Natural killer cell (primary cell): ENCODE results near the gene DBNDD2. TPM values are rescaled to one million over a fixed set of nuclear protein-coding genes. Genes with fewer than 3 reads are reported as not detected.

Source experiments
- ATAC-seq, 3 donors: fragments of 150-1000 bp in 2 of 3; fragments of 200-7000 bp in 1 of 3; cut with Tn5 transposase; 1 replicate in 1 of 3; 2 replicates in 2 of 3; pipeline ENCODE4 v1.10.0; 2021; ENCODE audit warnings: mild to moderate bottlenecking in 2 of 3, moderate library complexity in 2 of 3
- DNase-seq, 2 donors: peaks; one replicate each; pipeline versions ENCODE4 v3.0.0 to v3.0.0-alpha.2; 2013 to 2021; ENCODE audit warnings: mixed read lengths in 1 of 2
- H3K27ac ChIP-seq: one replicate; pipeline ENCODE4 v1.5.1; 2013; ENCODE audit warnings: mild to moderate bottlenecking, low read length
- H3K27me3 ChIP-seq: one replicate; pipeline ENCODE4 v1.6.1; 2013; ENCODE audit warnings: low read length; ENCODE audit not compliant: control insufficient read depth, insufficient read depth
- H3K36me3 ChIP-seq: one replicate; pipeline ENCODE4 v1.6.1; 2013; ENCODE audit warnings: low read length; ENCODE audit not compliant: control insufficient read depth, insufficient read depth
- H3K4me1 ChIP-seq: one replicate; pipeline ENCODE4 v1.6.1; 2013; ENCODE audit warnings: low read length; ENCODE audit not compliant: control insufficient read depth, insufficient read depth
- H3K4me3 ChIP-seq: one replicate; pipeline ENCODE4 v1.5.1; 2013; ENCODE audit warnings: low read length
- H3K9me3 ChIP-seq: one replicate; pipeline ENCODE4 v1.6.1; 2013; ENCODE audit warnings: low read length; ENCODE audit not compliant: control insufficient read depth, insufficient read depth
- H3K27ac Mint-ChIP-seq, 2 donors: one replicate each; pipeline ENCODE4 v1.8.0; 2022; ENCODE audit warnings: mild to moderate bottlenecking in 2 of 2, mixed read lengths in 2 of 2, moderate library complexity in 1 of 2
- H3K27me3 Mint-ChIP-seq, 2 donors: one replicate each; pipeline ENCODE4 v1.8.0; 2022; ENCODE audit warnings: low read depth in 2 of 2, mixed read lengths in 2 of 2
- H3K36me3 Mint-ChIP-seq: one replicate; pipeline ENCODE4 v1.8.0; 2022; ENCODE audit warnings: mixed read lengths
- H3K4me1 Mint-ChIP-seq, 2 donors: one replicate each; pipeline ENCODE4 v1.8.0; 2022; ENCODE audit warnings: mixed read lengths in 2 of 2
- H3K4me3 Mint-ChIP-seq: one replicate; pipeline ENCODE4 v1.8.0; 2022; ENCODE audit warnings: mild to moderate bottlenecking, moderate library complexity, mixed read lengths
- H3K9me3 Mint-ChIP-seq, 2 donors: one replicate each; pipeline ENCODE4 v1.8.0; 2022; ENCODE audit warnings: mixed read lengths in 2 of 2
- WGBS: methylation state at CpG from one replicate; pipeline ENCODE4 v1.1.7; 2013; ENCODE audit warnings: missing lambda C conversion rate; ENCODE audit not compliant: insufficient coverage; 5-methylcytosine and 5-hydroxymethylcytosine counted together
- intact Hi-C: fragments of 100-400 bp; cut with micrococcal nuclease; formaldehyde crosslinking; loops from one replicate; pipeline ENCODE4 v1.14.2; 2022
- total RNA-seq, 4 donors: library from RNA; stranded (reverse); fragments of 120-200 nt in 1 of 4; gene quantifications; one replicate each; pipeline versions ENCODE4 v1.2.3 to v1.2.4, GENCODE V29; 2013 to 2022
- TF ChIP-seq, protein P1 (sequence below): fragments of 200-600 bp; IDR thresholded peaks from one replicate; pipeline ENCODE4 v1.8.0; 2022; ENCODE audit warnings: antibody characterized with exemption

The DBNDD2 gene
- total RNA-seq, 3 donors from 2014 or later (not counting 1 experiment from before 2014, with no cell fraction given), result 13.0 to 14.7 (median 13.3) TPM

DNA sequence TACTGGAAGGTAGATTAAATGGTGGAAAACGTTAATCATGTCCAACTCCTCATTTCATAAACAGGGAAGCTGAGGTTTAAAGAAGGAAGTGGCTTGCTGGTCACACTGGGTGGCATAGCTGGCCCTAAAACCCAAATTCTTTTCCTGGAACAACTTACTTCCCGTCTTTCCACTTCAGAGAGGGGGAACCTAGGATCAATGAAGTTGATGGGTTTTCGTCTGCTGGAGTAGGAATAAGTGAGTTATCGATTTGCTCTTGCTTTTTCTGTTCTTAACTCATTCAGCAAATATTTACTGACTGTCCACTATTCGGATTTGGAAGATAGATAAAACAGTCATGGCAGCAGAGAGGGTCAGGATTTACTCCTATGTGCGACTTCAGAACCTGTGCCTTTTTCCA lies 46.3 kb upstream of the DBNDD2 start:
- peaks cover 14% of the 10 kb centered on the region for H3K36me3 ChIP-seq
- no peak overlapping the region for H3K4me3 ChIP-seq
- TF ChIP-seq, protein P1, sequence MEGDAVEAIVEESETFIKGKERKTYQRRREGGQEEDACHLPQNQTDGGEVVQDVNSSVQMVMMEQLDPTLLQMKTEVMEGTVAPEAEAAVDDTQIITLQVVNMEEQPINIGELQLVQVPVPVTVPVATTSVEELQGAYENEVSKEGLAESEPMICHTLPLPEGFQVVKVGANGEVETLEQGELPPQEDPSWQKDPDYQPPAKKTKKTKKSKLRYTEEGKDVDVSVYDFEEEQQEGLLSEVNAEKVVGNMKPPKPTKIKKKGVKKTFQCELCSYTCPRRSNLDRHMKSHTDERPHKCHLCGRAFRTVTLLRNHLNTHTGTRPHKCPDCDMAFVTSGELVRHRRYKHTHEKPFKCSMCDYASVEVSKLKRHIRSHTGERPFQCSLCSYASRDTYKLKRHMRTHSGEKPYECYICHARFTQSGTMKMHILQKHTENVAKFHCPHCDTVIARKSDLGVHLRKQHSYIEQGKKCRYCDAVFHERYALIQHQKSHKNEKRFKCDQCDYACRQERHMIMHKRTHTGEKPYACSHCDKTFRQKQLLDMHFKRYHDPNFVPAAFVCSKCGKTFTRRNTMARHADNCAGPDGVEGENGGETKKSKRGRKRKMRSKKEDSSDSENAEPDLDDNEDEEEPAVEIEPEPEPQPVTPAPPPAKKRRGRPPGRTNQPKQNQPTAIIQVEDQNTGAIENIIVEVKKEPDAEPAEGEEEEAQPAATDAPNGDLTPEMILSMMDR, result no peak
- DNase-seq, result no peak
- Mint-ChIP-seq H3K36me3 (no peaks in the 10 kb centered on the region), H3K4me1 (peaks cover 36% of the 10 kb centered on the region in 2 donors), H3K4me3 (no peak overlapping the region), H3K27ac (no peak overlapping the region), H3K9me3 (no peaks in the 10 kb centered on the region), H3K27me3 (no peaks in the 10 kb centered on the region)
- 79% methylated on average over 2 of the region's 6 CpGs for WGBS
- H3K27ac ChIP-seq, result no peak overlapping the region
- no peaks in the 10 kb centered on the region for H3K27me3 ChIP-seq
- intact Hi-C loops, result loop anchor here (1.0 kb wide), 2 partner anchors 42 to 76 kb away; no protein-coding TSS in a partner anchor
- no peak for ATAC-seq
- H3K4me1 ChIP-seq, result peaks cover 17% of the 10 kb centered on the region
- H3K9me3 ChIP-seq, result no peaks in the 10 kb centered on the region

DNA sequence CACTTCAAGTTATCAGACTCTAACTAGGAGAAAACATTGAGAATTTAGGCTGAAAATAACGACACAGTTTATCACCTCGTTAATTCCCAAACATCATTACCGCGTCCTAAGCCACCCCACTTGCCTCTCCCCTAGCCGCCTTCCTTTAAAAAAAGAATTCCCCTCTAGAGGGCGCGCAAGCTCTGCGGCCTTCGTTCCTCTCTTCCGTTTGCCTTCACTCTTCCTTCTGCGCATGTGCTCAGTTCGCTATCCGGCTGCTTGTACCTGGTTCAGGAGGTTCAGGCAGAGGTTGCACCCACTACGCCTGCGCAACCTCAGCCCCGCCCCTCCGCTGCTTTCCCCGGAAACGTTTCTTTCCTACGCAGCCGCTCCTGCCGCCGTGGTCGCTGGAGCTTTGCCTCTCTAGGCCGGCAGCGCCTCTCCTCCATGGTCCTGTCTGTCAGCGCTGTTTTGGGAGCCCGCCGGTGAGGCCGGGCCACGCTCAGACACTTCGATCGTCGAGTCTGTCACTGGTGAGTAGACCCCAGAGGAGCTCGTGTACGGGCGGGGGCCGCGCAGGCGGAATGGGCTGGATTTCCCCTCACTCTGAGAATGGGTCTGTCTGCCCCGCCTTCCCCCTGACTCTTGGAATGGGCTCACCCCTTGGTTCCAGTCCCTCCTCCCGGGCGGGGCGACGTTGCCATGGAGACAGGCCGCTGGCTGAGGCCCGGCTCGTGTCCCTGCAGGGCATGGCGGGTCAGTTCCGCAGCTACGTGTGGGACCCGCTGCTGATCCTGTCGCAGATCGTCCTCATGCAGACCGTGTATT lies 45.1 kb upstream of the DBNDD2 start, which contains the start of gene SYS1:
Gene SYS1, plus strand, starts transcription at position 353 of the 807 bp plus-strand sequence. Its CDS starts 376 bp downstream, at position 729.
- Histone ChIP-seq H3K36me3 (peaks cover 25% of the 10 kb centered on the region), H3K9me3 (no peaks in the 10 kb centered on the region), H3K27me3 (no peaks in the 10 kb centered on the region), H3K4me3 (peak within 1 kb of the TSS; percentile 78), H3K27ac (peak within 1 kb of the TSS; percentile 91), H3K4me1 (peaks cover 29% of the 10 kb centered on the region)
- WGBS, result under 1% methylated on average over 55 of the region's 55 CpGs
- ATAC-seq, result peak; percentile 87 to 97 (median 88)
- Mint-ChIP-seq H3K27me3 (no peaks in the 10 kb centered on the region), H3K36me3 (peaks cover 5% of the 10 kb centered on the region), H3K27ac (peak within 1 kb of the TSS; percentile 97 to 99), H3K4me3 (peak within 1 kb of the TSS; percentile 99), H3K9me3 (no peaks in the 10 kb centered on the region), H3K4me1 (peaks cover 41 to 48% of the 10 kb centered on the region in 2 donors)
- TF ChIP-seq, protein P1, result peak; percentile 92
- intact Hi-C loops, result loop anchor here (1.0 kb wide), 6 partner anchors 10 to 87 kb away; partner anchors contain the start of gene PIGT
- DNase-seq, result peak; percentile 95 to 100

GRCh38 chr20:45363611-45364492 lies 44.2 kb upstream of the DBNDD2 start:
- DNase-seq (peak in 1 of 2 donors; percentile 19), ATAC-seq (no peak)
- Histone ChIP-seq H3K27ac (peak overlapping the region; percentile 91), H3K36me3 (peaks cover 31% of the 10 kb centered on the region), H3K4me1 (peaks cover 36% of the 10 kb centered on the region), H3K9me3 (no peaks in the 10 kb centered on the region), H3K4me3 (peak overlapping the region; percentile 78), H3K27me3 (no peaks in the 10 kb centered on the region)
- WGBS, result 21% methylated on average over 22 of the region's 23 CpGs
- intact Hi-C loops, result loop anchor here (1.0 kb wide), 4 partner anchors 9 to 86 kb away; partner anchors contain the start of gene PIGT
- peaks cover 47 to 56% of the 10 kb centered on the region in 2 donors for H3K4me1 Mint-ChIP-seq
- peak overlapping the region; percentile 99 for H3K4me3 Mint-ChIP-seq
- H3K27me3 Mint-ChIP-seq, result no peaks in the 10 kb centered on the region
- TF ChIP-seq, protein P1, result no peak
- H3K27ac Mint-ChIP-seq, result peak overlapping the region; percentile 97 to 99
- peaks cover 9% of the 10 kb centered on the region for H3K36me3 Mint-ChIP-seq
- no peaks in the 10 kb centered on the region for H3K9me3 Mint-ChIP-seq
